ENCODE measurements around the gene PRF1.
"Not testable (repeated sequence)": the region's sequence is repeated elsewhere in the genome, so short reads cannot be mapped to it uniquely, and the experiment has no call there.

Gene PRF1
- total RNA-seq = 129 to 289 reads per million in 2 donors

DNA sequence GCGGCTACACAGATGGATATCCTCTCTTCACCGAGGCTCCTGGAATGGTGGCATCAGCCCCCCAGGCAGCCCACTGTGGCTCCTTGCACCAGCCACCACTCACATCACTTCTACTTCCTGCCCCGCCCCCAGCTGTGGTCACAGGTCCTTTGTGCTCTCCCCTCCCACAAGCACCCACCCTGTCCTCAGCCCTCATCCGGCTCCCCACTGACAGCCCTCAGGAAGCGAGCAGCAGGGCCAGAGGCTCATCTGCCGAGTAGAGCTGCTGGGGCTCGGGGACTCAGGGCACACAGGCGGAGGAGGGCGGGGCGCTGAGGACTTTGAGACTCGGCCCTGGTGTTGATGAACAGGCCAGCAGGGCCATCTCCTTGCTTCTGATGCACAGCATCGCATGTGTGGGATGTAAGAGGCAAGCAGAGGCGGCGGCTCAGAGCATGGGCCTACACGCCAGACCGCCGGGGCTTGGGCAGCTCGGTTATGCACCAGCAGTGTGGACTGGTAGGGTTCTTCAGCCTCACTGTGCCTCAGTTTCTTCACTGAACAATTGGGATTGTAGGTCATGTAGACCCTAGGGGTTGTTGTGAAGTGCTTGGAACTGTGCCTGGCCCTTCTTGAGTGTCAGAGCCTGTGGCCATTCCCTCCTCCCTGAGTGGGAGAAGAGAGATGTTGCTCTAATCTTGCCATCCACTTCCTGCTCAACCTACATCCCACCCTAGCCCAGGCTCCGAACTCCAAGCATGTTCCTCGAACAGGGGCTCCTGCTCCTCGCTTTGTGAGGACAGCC, at the start of gene PRF1:
Gene PRF1, minus strand, starts transcription at position 77 of the 784 bp plus-strand sequence. CDS start 1,839 bp downstream, outside the sequence.
- DNase-seq = peak; percentile 61

DNA sequence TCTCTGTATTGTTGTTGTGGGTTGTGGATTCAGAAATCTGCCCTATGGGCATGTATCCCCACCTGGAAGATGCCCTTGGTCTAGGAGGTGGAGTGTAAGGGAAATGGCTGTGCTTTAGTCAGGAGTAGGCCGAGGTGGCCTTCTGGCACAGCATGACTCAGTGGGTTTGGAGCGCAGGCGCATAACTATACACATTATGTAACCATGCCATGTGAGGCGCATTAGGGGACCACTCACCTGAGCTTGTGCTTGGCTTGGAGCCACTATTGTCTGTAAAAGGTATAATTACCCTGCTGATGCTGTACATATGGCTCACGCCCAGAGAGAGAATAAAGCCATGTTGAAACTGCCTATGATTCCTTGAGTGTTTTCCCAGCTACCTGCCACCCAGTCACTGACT, 49.1 kb upstream of the PRF1 start:
- no peak for DNase-seq

DNA sequence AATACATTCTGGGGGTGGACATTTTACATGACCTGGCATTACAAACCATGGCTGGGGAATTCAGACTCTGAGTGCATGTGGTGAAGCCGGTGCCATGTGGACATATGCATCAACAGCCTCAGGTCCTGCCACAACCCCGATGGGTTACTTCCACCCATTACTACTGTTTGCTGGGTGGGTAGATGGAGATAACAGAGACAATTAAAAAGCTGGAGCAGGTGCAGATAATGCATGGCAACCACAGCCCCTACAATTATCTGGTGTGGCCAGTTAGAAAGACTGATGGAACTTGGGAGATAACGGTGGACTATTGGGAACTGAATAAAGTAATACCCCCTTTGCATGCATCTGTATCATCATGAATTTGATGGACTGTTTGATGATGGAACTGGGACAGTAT, 48.2 kb upstream of the PRF1 start:
- no peak for DNase-seq

DNA sequence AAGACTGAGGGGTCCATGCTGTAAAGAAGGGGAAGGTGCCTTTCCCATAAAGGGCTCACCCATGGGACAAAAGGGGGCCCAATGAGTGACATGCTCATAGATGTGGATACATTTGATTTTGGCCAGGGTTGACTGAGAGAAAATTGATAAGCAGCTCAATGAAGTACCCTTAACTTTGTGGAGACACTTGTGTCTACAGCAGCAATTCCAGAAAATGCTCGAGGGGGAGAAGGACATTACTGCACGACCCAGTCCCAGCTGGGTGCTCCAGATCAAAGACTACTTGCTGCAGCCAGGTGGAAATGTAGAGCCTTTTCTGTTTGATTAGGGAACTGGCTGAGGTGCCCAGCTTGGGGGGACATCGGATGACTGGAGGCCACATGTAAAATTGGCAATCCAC, 47.6 kb upstream of the PRF1 start:
- no peak for DNase-seq

DNA sequence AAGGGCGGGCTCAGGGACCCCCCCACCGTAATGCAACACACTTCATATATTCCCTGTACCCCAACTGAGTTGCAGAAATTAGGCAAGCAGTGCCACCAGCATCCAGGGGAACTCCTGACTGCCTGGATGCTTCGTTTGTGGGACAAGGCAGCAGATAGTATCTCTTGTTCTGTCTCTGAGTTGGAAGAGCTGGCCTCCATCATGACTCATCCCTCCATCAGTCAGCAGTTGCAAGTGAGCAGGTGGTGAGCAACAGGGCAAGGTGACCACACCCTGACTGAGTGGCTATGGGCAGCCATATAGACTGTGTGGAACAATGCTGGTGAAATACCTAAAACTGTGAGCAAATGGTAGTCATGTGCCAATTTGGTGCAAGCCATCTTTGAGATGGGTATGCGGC, 47.0 kb upstream of the PRF1 start:
- no peak for DNase-seq

DNA sequence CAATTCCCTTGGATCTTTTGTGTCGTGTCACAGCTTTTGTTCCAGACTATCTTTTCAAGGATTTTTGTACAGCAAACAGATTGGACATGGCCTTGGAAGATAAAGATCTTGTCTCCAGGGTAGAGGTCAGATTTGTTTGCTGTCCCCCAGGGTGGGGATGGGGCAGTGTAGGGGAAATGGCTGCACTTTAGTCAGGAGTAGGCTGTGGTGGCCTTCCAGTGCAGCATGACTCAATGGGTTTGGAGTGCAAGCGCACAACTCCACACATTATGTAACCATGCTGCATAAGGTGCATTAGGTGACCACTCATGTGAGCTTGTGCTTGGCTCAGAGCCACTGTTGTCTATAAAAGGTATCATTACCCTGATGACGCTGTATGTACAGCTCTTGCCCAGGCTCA, 45.9 kb upstream of the PRF1 start:
- DNase-seq = no peak

DNA sequence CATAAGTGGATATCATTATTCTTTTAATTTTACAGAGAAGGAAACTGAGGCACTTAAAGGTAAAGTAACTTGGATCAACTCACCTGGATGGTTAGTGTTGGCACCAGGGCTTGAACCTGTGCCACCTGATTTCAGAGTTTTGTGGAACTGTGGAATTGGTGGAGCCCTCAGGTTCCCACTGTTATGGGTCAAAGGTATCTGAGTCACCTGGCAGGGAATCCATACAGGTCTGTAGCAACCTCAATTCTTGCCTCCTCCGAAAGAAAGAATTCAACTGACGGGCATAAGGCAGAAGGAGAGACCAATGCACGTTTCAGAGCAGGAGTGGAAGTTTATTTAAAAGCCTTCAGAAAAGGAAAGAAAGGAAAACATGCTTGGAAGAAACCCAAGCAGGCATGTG, 44.5 kb upstream of the PRF1 start:
- DNase-seq = no peak

DNA sequence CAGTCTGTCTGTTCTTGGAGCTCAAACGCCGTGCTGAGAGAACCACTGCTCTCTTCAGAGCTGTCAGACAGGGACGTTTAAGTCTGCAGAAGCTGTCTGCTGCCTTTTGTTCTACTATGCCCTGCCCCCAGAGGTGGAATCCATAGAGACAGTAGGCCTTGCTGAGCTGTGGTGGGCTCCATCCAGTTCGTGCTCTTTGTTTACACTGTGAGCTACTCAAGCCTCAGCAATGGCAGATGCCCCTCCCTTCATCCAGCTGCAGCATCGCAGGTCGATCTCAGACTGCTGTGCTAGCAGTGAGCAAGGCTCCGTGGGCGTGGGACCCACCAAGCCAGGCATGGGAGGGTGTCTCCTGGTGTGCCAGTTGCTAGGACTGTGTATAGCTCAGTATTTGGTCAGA, 42.4 kb upstream of the PRF1 start:
- DNase-seq = not testable (repeated sequence)

DNA sequence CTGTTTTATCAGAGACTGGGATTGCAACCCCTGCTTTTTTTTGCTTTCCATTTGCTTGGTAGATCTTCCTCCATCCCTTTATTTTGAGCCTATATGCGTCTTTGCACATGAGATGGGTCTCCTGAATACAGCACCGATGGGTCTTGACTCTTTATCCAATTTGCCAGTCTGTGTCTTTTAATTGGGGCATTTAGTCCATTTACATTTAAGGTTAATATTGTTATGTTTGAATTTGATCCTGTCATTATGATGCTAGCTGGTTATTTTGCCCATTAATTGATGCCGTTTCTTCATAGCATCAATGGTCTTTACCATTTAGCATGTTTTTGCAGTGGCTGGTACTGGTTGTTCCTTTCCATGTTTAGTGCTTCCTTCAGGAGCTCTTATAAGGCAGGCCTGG, 40.7 kb upstream of the PRF1 start:
- DNase-seq = not testable (repeated sequence)

DNA sequence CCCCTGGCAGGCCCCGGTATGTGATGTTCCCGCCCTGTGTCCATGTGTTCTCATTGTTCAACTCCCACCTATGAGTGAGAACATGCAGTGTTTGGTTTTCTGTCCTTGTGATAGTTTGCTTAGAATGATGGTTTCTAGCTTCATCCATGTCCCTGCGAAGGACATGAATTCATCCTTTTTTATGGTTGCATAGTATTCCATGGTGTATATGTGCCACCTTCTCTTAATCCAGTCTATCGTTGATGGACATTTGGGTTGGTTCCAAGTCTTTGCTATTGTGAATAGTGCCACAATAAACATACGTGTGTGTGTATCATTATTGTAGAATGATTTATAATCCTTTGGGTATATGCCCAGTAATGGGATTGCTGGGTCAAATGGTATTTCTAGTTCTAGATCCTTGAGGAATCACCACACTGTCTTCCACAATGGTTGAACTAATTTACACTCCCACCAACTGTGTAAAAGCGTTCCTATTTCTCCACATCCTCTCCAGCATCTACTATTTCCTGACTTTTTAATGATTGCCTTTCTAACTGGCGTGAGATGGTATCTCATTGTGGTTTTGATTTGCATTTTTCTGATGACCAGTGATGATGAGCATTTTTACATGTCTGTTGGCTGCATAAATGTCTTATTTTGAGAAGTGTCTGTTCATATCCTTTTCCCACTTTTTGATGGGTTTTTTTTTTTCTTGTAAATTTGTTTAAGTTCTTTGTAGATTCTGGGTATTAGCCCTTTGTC, 37.3 kb upstream of the PRF1 start:
- DNase-seq = not testable (repeated sequence)

DNA sequence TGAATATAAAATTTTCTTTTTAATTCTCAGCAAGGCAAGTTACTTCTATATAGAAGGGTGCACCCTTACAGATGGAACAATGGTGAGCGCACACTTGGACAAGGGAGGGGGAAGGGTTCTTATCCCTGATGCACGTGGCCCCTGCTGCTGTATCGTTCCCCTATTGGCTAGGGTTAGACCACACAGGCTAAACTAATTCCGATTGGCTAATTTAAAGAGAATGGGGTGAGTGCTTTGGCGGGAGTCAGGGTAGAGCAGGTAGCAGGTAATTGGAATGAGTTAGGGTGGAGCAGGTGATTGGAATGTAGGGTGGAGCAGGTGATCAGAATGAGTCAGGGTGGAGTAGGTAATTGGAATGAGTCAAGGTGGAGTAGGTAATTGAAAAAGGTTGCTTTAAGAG, 32.0 kb upstream of the PRF1 start:
- not testable (repeated sequence) for DNase-seq

DNA sequence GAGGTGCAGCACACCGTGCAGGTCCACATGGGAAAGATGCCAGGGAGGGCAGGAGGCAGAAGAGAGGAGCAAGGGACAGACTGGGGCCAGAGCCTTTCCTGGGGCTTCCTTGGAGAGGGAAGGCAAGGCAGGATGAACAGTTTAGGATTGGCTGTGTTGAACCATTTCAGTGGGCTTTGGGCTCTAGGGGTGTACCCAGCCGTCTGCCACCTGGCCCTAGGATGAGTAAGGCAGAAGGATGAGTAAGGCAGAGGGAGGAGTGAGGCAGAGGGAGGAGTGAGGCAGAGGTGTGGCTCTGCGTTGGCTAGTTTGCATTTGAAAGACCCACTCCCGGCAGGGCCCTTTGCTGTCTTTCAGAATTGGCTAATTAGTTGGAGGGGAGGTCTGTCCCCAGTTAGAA, 31.5 kb upstream of the PRF1 start:
- no peak for DNase-seq

DNA sequence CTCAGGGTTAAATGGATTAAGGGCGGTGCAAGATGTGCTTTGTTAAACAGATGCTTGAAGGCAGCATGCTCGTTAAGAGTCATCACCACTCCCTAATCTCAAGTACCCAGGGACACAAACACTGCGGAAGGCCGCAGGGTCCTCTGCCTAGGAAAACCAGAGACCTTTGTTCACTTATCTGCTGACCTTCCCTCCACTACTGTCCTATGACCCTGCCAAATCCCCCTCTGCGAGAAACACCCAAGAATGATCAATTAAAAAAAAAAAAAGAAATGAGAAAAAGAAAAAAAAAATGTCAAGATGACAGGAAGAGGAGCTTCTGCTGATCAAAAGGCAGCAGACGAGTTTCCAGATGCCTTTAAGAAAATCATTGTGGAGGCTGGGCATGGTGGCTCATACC, 29.2 kb upstream of the PRF1 start:
- not testable (repeated sequence) for DNase-seq

DNA sequence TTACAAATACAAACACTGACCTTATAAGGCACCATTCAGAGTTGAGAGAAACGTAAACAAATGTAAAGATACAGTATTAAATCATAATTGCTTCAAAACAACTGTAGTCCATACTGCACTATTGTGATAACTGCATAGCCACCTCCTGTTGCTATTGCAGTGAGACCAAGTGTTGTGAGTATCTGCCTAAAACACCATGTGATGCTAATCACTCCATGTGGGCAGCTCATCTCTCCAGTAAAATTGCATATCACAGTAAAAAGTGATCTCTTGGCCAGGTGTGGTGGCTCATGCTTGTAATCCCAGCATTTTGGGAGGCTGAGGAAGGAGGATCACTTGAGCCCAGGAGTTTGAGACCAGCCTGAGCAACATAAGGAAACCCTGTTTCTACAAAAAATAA, 26.8 kb upstream of the PRF1 start:
- no peak for DNase-seq

DNA sequence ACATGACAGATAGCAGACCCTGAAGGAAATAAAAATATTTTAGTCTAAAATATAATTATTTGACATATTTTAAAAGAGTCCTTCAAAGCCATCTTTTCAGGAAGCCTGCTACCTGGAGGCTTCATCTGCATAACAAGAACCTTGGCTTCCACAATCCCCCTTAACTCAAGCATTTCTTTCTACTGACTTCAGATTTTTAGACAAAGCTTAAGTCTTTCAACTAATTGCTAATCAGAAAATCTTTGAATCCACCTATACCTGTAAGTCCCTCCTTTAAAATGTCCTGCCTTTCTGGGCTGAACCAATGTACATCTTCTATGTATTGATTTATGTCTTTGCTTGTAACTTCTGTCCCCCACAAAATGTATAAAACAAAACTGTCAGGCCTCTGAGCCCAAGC, 23.5 kb upstream of the PRF1 start:
- no peak for DNase-seq

DNA sequence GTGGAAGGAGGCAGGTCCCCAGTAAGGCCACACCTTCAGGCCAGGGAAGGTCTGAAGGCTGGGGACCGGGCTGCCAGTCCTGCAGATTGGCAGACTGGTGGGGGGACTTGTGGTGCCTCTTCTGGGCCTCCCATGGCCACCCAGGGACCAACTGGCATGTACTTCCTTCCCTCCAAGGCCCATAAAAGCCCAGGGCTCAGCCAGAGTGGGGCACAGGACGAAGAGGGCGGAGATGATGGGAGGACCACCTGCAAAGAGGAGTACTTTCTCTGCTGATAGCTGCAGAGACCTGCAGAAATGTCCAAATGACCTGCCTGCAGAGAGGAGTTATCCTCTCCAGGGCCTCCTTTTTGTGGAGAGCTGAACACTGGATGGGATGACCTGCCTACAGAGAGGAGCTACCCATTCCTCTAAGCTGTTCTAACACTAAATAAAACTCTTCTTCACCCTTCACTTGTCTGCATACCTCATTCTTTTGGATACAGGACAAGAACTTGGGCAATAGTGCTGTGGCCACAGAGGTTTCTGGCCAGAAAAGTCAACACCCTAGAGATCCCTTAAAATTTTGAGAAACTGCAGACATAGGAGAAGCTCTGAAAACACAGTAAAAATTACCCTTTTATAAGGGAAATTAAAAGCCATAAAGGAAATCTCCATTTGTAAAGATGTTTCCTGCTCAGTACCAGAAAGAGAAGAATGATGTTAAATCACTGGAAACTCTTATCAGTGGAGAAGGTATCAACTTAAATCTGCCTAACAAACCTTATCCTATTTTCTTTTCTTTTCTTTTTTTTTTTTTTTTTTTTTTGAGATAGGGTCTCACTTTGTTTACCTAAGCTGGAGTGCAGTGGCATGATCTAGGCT, 20.7 kb upstream of the PRF1 start:
- no peak for DNase-seq

DNA sequence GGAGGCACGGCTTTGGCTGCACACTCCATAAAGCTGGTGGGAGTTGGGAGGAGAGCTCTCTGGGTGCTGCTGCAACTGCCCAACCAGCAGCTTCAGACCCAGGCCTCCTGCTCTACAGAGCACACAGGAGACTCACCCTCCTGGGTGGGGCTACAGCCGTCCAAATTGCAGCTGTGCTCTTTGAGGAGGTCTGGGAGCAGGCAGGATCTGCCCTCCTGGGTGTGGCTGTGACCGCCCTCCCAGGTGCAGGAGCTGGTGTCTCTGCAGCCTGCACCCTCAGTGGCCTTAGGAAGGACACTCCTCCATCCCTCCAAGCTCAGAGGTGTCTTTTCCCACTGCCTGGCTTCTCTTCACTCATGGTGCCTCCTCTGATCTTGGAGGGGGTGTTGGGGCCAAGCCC, 20.0 kb upstream of the PRF1 start:
- no peak for DNase-seq

DNA sequence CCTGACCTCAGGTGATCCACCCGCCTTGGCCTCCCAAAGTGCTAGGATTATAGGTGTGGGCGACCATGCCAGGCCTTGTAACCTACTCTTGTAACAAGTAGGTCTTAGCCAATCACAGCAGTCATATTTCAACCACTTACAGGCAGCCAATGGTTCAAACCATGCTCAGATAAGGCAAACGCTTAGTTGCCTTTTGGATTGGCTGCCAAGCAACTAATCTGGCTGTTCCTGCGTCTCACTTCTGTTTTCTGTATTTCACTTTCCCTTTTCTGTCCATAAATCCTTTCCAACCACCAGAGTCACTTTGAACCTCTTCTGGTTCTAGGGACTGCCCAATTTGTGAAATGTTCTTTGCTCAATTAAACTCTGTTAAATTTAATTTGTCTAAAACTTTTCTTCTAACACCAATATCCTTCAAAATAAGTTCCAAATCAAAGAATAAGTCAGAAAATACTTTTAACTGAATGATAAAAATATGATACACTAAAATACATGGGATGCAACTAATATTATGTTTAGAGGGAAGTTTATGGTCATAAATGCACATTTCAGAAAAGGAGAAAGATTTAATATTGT, 19.1 kb upstream of the PRF1 start:
- no peak for DNase-seq

DNA sequence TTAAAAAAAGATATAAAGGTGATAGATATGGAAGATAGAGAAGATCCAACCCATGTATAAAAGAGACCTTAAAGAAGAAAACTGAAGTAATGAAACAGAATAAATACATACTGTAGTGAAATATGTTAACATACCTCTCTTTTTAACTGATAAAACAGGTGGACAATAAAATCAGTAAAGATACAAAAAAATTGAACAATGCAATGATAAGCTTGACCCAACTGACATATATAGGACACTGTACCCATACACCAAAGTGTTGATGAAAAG, 17.4 kb upstream of the PRF1 start:
- no peak for DNase-seq

DNA sequence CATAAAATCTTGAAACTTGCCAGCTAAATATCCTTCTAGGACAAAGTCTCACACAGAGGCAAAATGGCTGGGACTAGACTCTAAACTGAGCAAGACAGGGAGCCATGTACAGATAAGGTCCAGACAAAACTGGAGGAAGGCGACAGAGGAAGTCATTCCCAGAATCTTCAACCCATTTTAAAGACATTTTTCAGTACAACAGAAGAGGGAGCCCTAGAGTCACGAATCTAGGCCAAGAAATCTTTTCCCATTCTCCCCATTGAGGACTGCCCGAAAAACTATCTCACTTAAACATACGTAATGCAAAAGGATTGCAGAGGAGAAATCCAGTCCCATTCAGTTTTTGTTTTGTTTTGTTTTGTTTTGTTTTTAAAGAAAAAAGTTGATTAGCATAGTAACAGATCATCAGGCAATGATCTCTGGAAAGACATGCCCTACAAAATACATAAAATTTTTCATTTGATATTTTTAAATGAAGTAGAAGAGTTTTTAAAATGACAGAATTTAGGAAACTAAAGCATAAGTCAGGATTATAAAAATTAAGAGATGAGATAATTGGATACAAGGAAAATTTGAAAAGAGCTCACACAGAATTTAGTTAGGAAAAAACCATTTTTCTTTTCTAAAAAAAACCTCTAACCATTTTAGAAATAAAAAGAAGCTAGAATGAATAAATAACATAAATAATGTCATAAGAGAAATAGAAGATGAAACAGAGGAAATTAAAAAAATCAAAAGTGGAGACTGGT, 16.9 kb upstream of the PRF1 start:
- DNase-seq = no peak

DNA sequence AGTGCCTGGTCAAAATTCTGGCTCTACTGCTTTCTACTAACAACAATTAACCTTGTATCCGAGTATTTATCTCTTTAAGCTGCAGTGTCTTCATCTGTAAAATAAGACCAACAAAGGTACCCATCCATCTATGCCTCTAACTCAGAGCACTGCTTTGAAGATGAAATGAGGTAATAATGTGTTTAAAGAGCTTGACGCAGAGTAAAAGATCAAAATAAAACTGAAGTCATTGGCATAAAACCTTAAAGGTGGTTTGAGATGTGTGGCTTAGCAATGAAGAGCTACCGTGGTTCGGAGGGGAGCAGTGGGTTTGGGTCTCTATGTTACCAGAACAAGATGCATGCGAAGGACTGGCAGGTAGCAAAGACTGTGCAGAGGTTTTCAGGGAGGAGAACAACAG, 16.1 kb upstream of the PRF1 start:
- DNase-seq = no peak

DNA sequence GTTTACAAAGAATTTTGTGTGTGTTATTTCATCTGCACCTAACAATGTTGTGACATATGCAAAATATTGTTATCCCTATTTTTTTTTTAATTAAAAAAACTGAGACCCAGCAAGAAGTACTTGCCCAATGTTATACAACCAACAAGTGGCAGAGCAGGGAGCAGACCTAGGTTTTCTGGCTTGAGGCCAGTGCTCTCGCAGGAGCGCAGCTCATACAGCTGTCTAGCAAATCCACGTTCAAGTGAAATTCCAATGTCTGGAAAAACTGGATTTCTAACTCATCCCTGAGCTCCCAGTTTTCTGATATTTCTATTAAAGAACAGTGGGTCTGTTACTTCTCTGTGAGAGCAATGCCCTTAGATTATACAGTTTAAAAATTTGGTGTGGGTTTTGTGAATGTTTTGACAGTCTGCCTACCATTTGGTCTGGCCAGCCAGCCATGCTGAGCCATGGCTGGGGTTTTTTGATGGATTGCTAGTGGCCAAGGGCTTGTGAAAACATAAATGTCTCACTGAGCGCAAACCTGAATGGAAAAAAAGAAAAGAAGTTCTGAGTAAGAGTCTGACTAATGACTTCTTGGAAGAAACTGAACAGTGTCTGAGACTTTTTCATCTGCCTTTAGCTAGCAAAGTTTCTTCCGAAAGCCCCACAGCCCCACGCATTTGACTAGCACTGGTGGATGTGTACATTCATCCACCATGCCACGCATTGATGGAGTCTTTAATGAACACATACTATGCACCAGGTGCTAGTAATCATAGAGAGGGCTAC, 15.4 kb upstream of the PRF1 start:
- no peak for DNase-seq
